ENCODE data around the gene ELK4. TPM values are rescaled to one million over a fixed set of nuclear protein-coding genes. Genes with fewer than 3 reads are reported as not detected.

The ELK4 gene
- total RNA-seq, 2 donors from 2014 or later, result 30.5 to 37.6 TPM

GRCh38 chr1:205585169-205585834, 46.5 kb downstream of the ELK4 start:
- DNase-seq, result no peak
- no peaks in the 10 kb centered on the region for H3K27me3 ChIP-seq
- peaks cover 9% of the 10 kb centered on the region for H3K4me1 ChIP-seq
- intact Hi-C loops (cut with DNase I), result no loop called here
- H3K9ac ChIP-seq (ENCODE audit: low read depth in 2 of 2, low read length in 2 of 2), result no peak overlapping the region
- H3K9me3 ChIP-seq, result no peaks in the 10 kb centered on the region
- peak overlapping the region; percentile 51 for H3K27ac ChIP-seq
- H3K4me3 ChIP-seq, result no peak overlapping the region
- H3K36me3 ChIP-seq, result no peaks in the 10 kb centered on the region
- TF ChIP-seq, protein P1, sequence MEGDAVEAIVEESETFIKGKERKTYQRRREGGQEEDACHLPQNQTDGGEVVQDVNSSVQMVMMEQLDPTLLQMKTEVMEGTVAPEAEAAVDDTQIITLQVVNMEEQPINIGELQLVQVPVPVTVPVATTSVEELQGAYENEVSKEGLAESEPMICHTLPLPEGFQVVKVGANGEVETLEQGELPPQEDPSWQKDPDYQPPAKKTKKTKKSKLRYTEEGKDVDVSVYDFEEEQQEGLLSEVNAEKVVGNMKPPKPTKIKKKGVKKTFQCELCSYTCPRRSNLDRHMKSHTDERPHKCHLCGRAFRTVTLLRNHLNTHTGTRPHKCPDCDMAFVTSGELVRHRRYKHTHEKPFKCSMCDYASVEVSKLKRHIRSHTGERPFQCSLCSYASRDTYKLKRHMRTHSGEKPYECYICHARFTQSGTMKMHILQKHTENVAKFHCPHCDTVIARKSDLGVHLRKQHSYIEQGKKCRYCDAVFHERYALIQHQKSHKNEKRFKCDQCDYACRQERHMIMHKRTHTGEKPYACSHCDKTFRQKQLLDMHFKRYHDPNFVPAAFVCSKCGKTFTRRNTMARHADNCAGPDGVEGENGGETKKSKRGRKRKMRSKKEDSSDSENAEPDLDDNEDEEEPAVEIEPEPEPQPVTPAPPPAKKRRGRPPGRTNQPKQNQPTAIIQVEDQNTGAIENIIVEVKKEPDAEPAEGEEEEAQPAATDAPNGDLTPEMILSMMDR (IDR thresholded peaks at IDR 0.05), result no peak

- TF ChIP-seq, protein P1 (IDR thresholded peaks at IDR 0.05), result no peak
- H3K36me3 ChIP-seq, result no peaks in the 10 kb centered on the region
- H3K4me1 ChIP-seq, result peaks cover 9% of the 10 kb centered on the region
- peak overlapping the region; percentile 51 for H3K27ac ChIP-seq
- no peaks in the 10 kb centered on the region for H3K9me3 ChIP-seq
- peak; percentile 26 for DNase-seq
- intact Hi-C loops (cut with DNase I), result no loop called here
- no peak overlapping the region for H3K9ac ChIP-seq (ENCODE audit: low read depth in 2 of 2, low read length in 2 of 2)
- no peaks in the 10 kb centered on the region for H3K27me3 ChIP-seq
- H3K4me3 ChIP-seq, result no peak overlapping the region
Measured at GRCh38 chr1:205584732-205585131, 47.1 kb downstream of the ELK4 start.

GRCh38 chr1:205583461-205584130, 48.2 kb downstream of the ELK4 start:
- Histone ChIP-seq H3K27me3 (no peaks in the 10 kb centered on the region), H3K36me3 (no peaks in the 10 kb centered on the region), H3K27ac (peak overlapping the region; percentile 50), H3K4me3 (no peak overlapping the region), H3K9me3 (no peaks in the 10 kb centered on the region), H3K9ac (ENCODE audit: low read depth in 2 of 2, low read length in 2 of 2) (peak overlapping the region in 1 of 2 donors; percentile 65), H3K4me1 (peaks cover 9% of the 10 kb centered on the region)
- intact Hi-C loops (cut with DNase I), result no loop called here
- TF ChIP-seq, protein P1 (IDR thresholded peaks at IDR 0.05), result no peak
- DNase-seq, result peak; percentile 18

DNA sequence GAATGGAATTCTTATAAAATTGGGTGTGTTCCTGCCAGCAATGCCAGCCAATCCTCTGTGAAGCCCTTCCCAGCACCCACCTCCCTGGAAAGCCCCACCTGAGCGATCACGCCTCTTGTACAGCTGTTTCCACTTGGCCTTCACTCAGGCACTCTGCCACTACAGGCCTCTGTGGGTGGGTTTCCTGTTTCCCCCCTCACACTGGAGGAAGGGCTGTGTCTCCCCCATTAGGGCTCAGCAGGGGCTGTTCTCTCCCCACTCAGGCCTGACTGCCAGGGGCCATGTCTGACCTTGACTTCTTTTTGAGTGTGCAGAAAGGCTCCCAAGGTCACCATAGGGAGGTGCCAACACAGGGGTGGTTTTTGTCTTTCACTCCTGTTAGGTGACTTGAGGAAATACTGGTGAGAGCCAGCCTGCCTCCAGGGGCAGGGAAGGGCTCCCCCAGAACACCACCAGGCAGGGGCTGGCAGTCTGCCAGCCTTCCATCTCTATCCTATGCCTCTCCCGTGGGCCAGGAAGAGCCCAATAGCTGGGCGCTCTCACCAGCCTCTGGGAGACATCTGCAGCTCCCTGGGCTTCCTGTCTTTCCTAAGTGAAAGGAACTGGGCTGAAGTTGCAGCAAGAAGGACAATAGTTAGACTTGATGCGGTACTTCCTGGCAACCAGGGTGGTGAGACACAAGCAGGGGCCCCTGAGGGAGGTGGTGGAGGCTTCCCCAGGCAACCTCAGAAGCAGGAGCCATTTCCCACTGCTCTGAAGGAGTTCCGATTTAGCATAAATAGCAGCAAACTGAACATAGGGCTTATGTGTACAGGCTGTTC, 49.1 kb downstream of the ELK4 start:
- no peaks in the 10 kb centered on the region for H3K36me3 ChIP-seq
- TF ChIP-seq, protein P1 (IDR thresholded peaks at IDR 0.05), result no peak
- H3K27me3 ChIP-seq, result no peaks in the 10 kb centered on the region
- no peaks in the 10 kb centered on the region for H3K9me3 ChIP-seq
- DNase-seq, result peak; percentile 85
- H3K4me3 ChIP-seq, result no peak overlapping the region
- H3K27ac ChIP-seq, result peak overlapping the region; percentile 50
- H3K9ac ChIP-seq (ENCODE audit: low read depth in 2 of 2, low read length in 2 of 2), result peak overlapping the region in 1 of 2 donors; percentile 65
- intact Hi-C loops (cut with DNase I), result no loop called here
- peaks cover 9% of the 10 kb centered on the region for H3K4me1 ChIP-seq

- Histone ChIP-seq H3K27me3 (no peaks in the 10 kb centered on the region), H3K36me3 (no peaks in the 10 kb centered on the region), H3K9me3 (no peaks in the 10 kb centered on the region), H3K27ac (peak overlapping the region; percentile 50), H3K4me3 (no peak overlapping the region), H3K4me1 (peaks cover 9% of the 10 kb centered on the region), H3K9ac (ENCODE audit: low read depth in 2 of 2, low read length in 2 of 2) (peak overlapping the region in 1 of 2 donors; percentile 65)
- no peak for DNase-seq
- intact Hi-C loops (cut with DNase I), result no loop called here
- TF ChIP-seq, protein P1 (IDR thresholded peaks at IDR 0.05), result no peak
Measured at GRCh38 chr1:205582046-205582445, 49.8 kb downstream of the ELK4 start.
